ENCODE measurements around the gene AKT1. TPM values are rescaled to one million over a fixed set of nuclear protein-coding genes. Genes with fewer than 3 reads are reported as not detected.
A peak's percentile ranks its signal among the peaks of the same experiment; 100 is the strongest.
"Not testable (repeated sequence)": the region's sequence is repeated elsewhere in the genome, so short reads cannot be mapped to it uniquely, and the experiment has no call there.

Gene AKT1
- polyA plus RNA-seq, result 10 to 100 TPM; 14.8 to 23.3 (median 21.3) TPM

- peaks cover 40 to 41% of the 10 kb centered on the region in 2 donors for H3K4me1 Mint-ChIP-seq
- H3K9me3 Mint-ChIP-seq, result no peaks in the 10 kb centered on the region
- H3K4me3 Mint-ChIP-seq, result peak within 1 kb of the TSS; percentile 85 to 91 (median 90)
- H3K27ac Mint-ChIP-seq, result peak within 1 kb of the TSS; percentile 64 to 92 (median 84)
- peaks cover 2 to 11% (median 4%) of the 10 kb centered on the region in 3 donors for H3K27me3 Mint-ChIP-seq (ENCODE audit: low read depth in 3 of 3)
- H3K36me3 Mint-ChIP-seq, result no peaks in the 10 kb centered on the region
- peak; percentile 51 to 56 (median 52) for DNase-seq
Measured at GRCh38 chr14:104794993-104795780, at the start of gene AKT1. Gene AKT1 (minus strand): TSS chr14:104795748. CDS start chr14:104792643, 3,105 bp downstream.

- Mint-ChIP-seq H3K27ac (no peak overlapping the region), H3K4me3 (no peak overlapping the region), H3K36me3 (no peaks in the 10 kb centered on the region), H3K9me3 (peaks cover 0 to 1% (median 0%) of the 10 kb centered on the region in 6 donors), H3K4me1 (no peaks in the 10 kb centered on the region), H3K27me3 (ENCODE audit: low read depth in 3 of 3) (peaks cover 7 to 30% (median 12%) of the 10 kb centered on the region in 3 donors)
- DNase-seq, result no peak
Measured at GRCh38 chr14:104845033-104845666, 49.6 kb upstream of the AKT1 start.

- peaks cover 7 to 27% (median 12%) of the 10 kb centered on the region in 3 donors for H3K27me3 Mint-ChIP-seq (ENCODE audit: low read depth in 3 of 3)
- no peak for DNase-seq
- no peaks in the 10 kb centered on the region for H3K36me3 Mint-ChIP-seq
- no peaks in the 10 kb centered on the region for H3K9me3 Mint-ChIP-seq
- no peak overlapping the region for H3K27ac Mint-ChIP-seq
- H3K4me1 Mint-ChIP-seq, result no peaks in the 10 kb centered on the region
- H3K4me3 Mint-ChIP-seq, result no peak overlapping the region
Measured at GRCh38 chr14:104844306-104845032, 48.9 kb upstream of the AKT1 start.

- no peaks in the 10 kb centered on the region for H3K36me3 Mint-ChIP-seq
- no peak overlapping the region for H3K4me3 Mint-ChIP-seq
- peaks cover 9 to 31% (median 12%) of the 10 kb centered on the region in 3 donors for H3K27me3 Mint-ChIP-seq (ENCODE audit: low read depth in 3 of 3)
- no peaks in the 10 kb centered on the region for H3K9me3 Mint-ChIP-seq
- H3K4me1 Mint-ChIP-seq, result no peaks in the 10 kb centered on the region
- no peak overlapping the region for H3K27ac Mint-ChIP-seq
- DNase-seq, result no peak
Measured at GRCh38 chr14:104843442-104844305, 48.1 kb upstream of the AKT1 start.

GRCh38 chr14:104843006-104843405 is 47.5 kb upstream of the AKT1 start:
- DNase-seq, result no peak
- peaks cover 11 to 31% (median 12%) of the 10 kb centered on the region in 3 donors for H3K27me3 Mint-ChIP-seq (ENCODE audit: low read depth in 3 of 3)
- no peaks in the 10 kb centered on the region for H3K4me1 Mint-ChIP-seq
- no peak overlapping the region for H3K27ac Mint-ChIP-seq
- no peak overlapping the region for H3K4me3 Mint-ChIP-seq
- no peaks in the 10 kb centered on the region for H3K9me3 Mint-ChIP-seq
- H3K36me3 Mint-ChIP-seq, result no peaks in the 10 kb centered on the region

- no peaks in the 10 kb centered on the region for H3K4me1 Mint-ChIP-seq
- no peak overlapping the region for H3K4me3 Mint-ChIP-seq
- no peak overlapping the region for H3K27ac Mint-ChIP-seq
- H3K36me3 Mint-ChIP-seq, result no peaks in the 10 kb centered on the region
- no peaks in the 10 kb centered on the region for H3K9me3 Mint-ChIP-seq
- H3K27me3 Mint-ChIP-seq (ENCODE audit: low read depth in 3 of 3), result peaks cover 11 to 26% (median 11%) of the 10 kb centered on the region in 3 donors
- no peak for DNase-seq
Measured at GRCh38 chr14:104841730-104842129, 46.2 kb upstream of the AKT1 start.

- H3K27ac Mint-ChIP-seq; DNase-seq; H3K36me3 Mint-ChIP-seq; H3K4me3 Mint-ChIP-seq; H3K27me3 Mint-ChIP-seq (ENCODE audit: low read depth in 3 of 3); H3K4me1 Mint-ChIP-seq; H3K9me3 Mint-ChIP-seq: not testable (repeated sequence)
Measured at GRCh38 chr14:104836171-104836935, 40.8 kb upstream of the AKT1 start.

- H3K4me3 Mint-ChIP-seq, result no peak overlapping the region
- H3K27me3 Mint-ChIP-seq (ENCODE audit: low read depth in 3 of 3), result peaks cover 2 to 6% (median 3%) of the 10 kb centered on the region in 3 donors
- H3K4me1 Mint-ChIP-seq, result peaks cover 9 to 11% of the 10 kb centered on the region in 2 donors
- no peak overlapping the region for H3K27ac Mint-ChIP-seq
- no peak for DNase-seq
- H3K9me3 Mint-ChIP-seq, result no peaks in the 10 kb centered on the region
- H3K36me3 Mint-ChIP-seq, result no peaks in the 10 kb centered on the region
Measured at GRCh38 chr14:104830781-104831180, 35.2 kb upstream of the AKT1 start.

- Mint-ChIP-seq H3K27me3 (ENCODE audit: low read depth in 3 of 3) (peaks cover 11 to 15% (median 12%) of the 10 kb centered on the region in 3 donors), H3K9me3 (no peaks in the 10 kb centered on the region), H3K36me3 (peaks cover 0 to 3% (median 0%) of the 10 kb centered on the region in 3 donors), H3K4me3 (peak overlapping the region; percentile 75 to 84 (median 78)), H3K27ac (no peak overlapping the region), H3K4me1 (peaks cover 23 to 25% of the 10 kb centered on the region in 2 donors)
- DNase-seq, result peak; percentile 46 to 50 (median 50)
Measured at GRCh38 chr14:104827177-104828055, 31.9 kb upstream of the AKT1 start.

GRCh38 chr14:104826861-104827176 is 31.3 kb upstream of the AKT1 start:
- no peaks in the 10 kb centered on the region for H3K9me3 Mint-ChIP-seq
- H3K36me3 Mint-ChIP-seq, result peaks cover 0 to 3% (median 0%) of the 10 kb centered on the region in 3 donors
- no peak for DNase-seq
- H3K4me1 Mint-ChIP-seq, result peaks cover 23 to 25% of the 10 kb centered on the region in 2 donors
- H3K27ac Mint-ChIP-seq, result no peak overlapping the region
- peak overlapping the region; percentile 75 to 84 (median 78) for H3K4me3 Mint-ChIP-seq
- peaks cover 10 to 12% (median 11%) of the 10 kb centered on the region in 3 donors for H3K27me3 Mint-ChIP-seq (ENCODE audit: low read depth in 3 of 3)

GRCh38 chr14:104826189-104826860 is 30.8 kb upstream of the AKT1 start:
- H3K4me1 Mint-ChIP-seq, result peaks cover 23 to 25% of the 10 kb centered on the region in 2 donors
- DNase-seq, result peak; percentile 92 to 93 (median 93)
- H3K36me3 Mint-ChIP-seq, result peaks cover 0 to 3% (median 0%) of the 10 kb centered on the region in 3 donors
- H3K27ac Mint-ChIP-seq, result peak overlapping the region in 1 of 6 donors; percentile 35
- peak overlapping the region; percentile 62 to 85 (median 82) for H3K4me3 Mint-ChIP-seq
- H3K9me3 Mint-ChIP-seq, result no peaks in the 10 kb centered on the region
- H3K27me3 Mint-ChIP-seq (ENCODE audit: low read depth in 3 of 3), result peaks cover 10 to 12% (median 11%) of the 10 kb centered on the region in 3 donors

Data from immature natural killer cell (primary cell).